SU-DHL-6 (cell line): ENCODE results near the gene CNTN1.

Experiments used
- CTCF ChIP-seq: fragments of 200-600 bp; sonication (generic); IDR thresholded peaks from one replicate; pipeline ENCODE4 v1.5.1; 2017; ENCODE audit warnings: antibody characterized with exemption, mild to moderate bottlenecking, low read length, moderate library complexity; ENCODE audit not compliant: insufficient read depth, poor library complexity, severe bottlenecking
- EZH2phosphoT487 ChIP-seq: fragments of 200-600 bp; sonication (generic), shearing (Covaris generic); conservative IDR thresholded peaks from 2 replicates; pipeline ENCODE4 v1.6.1; 2018; ENCODE audit warnings: mild to moderate bottlenecking, antibody characterized with exemption, low read length, moderate library complexity, mixed read lengths

- TF ChIP-seq CTCF, result no peak
- no peak for TF ChIP-seq EZH2phosphoT487
These were observed 151.3 kb downstream of the CNTN1 start for GRCh38 chr12:40843495-40843894.
